HUES64 (cell line): Measurements from ENCODE around the gene ELMO1.

Experiments
- H3K27ac ChIP-seq: 2 replicates; pipeline ENCODE4 v1.7.0; 2013; ENCODE audit warnings: low read depth, low read length, inconsistent platforms
- H3K27me3 ChIP-seq: 2 replicates; pipeline ENCODE4 v1.6.1; 2013; ENCODE audit warnings: mild to moderate bottlenecking, low read length; ENCODE audit not compliant: insufficient read depth
- H3K36me3 ChIP-seq: 2 replicates; pipeline ENCODE4 v1.6.1; 2013; ENCODE audit warnings: mild to moderate bottlenecking, low read length; ENCODE audit not compliant: insufficient read depth
- H3K4me1 ChIP-seq: 2 replicates; pipeline ENCODE4 v1.6.1; 2013; ENCODE audit warnings: mild to moderate bottlenecking, low read length, moderate library complexity; ENCODE audit not compliant: insufficient read depth
- H3K4me3 ChIP-seq: 2 replicates; pipeline ENCODE4 v1.5.1; 2013; ENCODE audit warnings: mild to moderate bottlenecking, low read length, moderate library complexity
- H3K9ac ChIP-seq: 2 replicates; pipeline ENCODE4 v1.6.1; 2013; ENCODE audit warnings: mild to moderate bottlenecking, low read depth, low read length
- H3K9me3 ChIP-seq: 2 replicates; pipeline ENCODE4 v1.6.1; 2013; ENCODE audit warnings: low read depth, low read length; ENCODE audit not compliant: insufficient read depth
- WGBS: fragments of 150-250, 120-280 bp; methylation state at CpG from one replicate; pipeline ENCODE4 v1.1.7; 2013; ENCODE audit warnings: missing lambda C conversion rate; 5-methylcytosine and 5-hydroxymethylcytosine counted together

The ELMO1 gene

DNA sequence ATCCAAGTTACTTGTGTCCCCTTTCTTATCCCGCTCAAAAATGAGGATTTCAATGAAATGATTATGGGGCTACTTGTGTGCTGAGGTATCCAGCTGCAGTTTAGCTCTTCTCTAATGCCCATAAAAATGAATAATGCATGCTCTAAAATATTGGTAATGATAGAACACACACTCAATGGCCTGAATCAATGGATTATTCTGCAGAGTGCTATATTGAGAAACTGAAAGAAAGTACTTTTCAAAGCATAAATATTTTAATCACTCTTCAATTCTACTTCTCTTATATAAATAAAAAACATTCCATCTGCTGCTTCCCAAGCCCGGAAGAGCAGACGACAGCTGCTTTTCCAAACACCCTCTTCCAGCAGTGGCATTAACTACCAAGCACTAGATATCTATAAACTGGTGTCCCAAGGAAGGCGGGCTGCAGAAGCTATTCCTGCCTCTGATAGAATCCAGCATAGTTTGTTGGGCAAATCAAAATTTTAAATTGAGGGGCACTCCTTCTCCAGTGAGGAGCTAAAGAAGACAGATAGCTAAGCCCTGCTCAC, 439.5 kb downstream of the ELMO1 start:
- Histone ChIP-seq H3K9ac (no peak overlapping the region), H3K4me3 (no peak overlapping the region), H3K4me1 (no peaks in the 10 kb centered on the region; the same call in 1 of the 2 replicates), H3K27me3 (no peaks in the 10 kb centered on the region), H3K9me3 (no peaks in the 10 kb centered on the region), H3K36me3 (no peaks in the 10 kb centered on the region), H3K27ac (no peak overlapping the region)
- WGBS = 93% methylated on average over 3 of the region's 4 CpGs

DNA sequence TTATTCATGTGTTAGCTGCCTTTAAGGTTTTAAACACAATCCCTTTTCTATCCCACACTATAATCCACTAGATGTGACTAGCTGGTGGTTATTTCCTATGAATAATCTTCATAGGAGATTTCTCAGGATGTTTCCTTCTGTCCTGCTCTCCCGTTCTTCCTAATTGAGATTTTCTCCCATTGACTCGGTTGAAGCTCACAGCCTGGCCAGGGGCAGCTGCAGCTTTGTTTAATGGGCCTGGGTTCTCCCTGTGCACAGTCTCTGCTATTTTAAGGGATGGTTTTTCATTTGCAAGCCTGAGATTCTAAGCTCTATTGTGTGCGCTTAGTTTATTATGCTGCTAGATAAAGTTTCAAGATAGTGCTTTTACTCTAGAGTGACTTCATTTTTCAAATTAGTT, 441.0 kb downstream of the ELMO1 start:
- Histone ChIP-seq H3K27me3 (no peaks in the 10 kb centered on the region), H3K4me3 (no peak overlapping the region), H3K36me3 (no peaks in the 10 kb centered on the region), H3K4me1 (no peaks in the 10 kb centered on the region; the same call in 1 of the 2 replicates), H3K9ac (no peak overlapping the region), H3K9me3 (no peaks in the 10 kb centered on the region), H3K27ac (no peak overlapping the region)
- WGBS = 90% methylated on average over 3 of the region's 3 CpGs

DNA sequence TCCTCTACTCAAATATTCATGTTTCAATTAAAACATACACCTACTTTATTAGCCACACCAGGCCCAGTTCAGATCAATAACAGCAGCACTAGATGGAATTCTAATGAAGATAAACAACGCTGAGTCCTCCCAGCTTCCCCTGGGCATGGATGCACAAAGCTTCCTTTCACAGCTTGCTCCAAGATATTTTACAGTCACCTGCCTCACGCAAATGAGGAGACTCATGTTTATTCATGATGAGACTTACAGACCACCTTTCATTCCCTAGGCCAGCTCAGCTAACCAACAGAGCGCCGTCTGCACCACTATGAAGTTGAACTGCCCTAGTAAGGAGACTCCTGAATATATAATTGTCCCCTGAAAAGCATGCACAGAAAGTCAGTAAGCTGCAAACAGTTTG, 441.4 kb downstream of the ELMO1 start:
- WGBS = 83% methylated on average over 4 of the region's 4 CpGs
- no peaks in the 10 kb centered on the region; the same call in 1 of the 2 replicates for H3K4me1 ChIP-seq
- no peaks in the 10 kb centered on the region for H3K27me3 ChIP-seq
- no peak overlapping the region for H3K9ac ChIP-seq
- no peaks in the 10 kb centered on the region for H3K36me3 ChIP-seq
- no peak overlapping the region for H3K4me3 ChIP-seq
- no peak overlapping the region for H3K27ac ChIP-seq
- H3K9me3 ChIP-seq = no peaks in the 10 kb centered on the region

DNA sequence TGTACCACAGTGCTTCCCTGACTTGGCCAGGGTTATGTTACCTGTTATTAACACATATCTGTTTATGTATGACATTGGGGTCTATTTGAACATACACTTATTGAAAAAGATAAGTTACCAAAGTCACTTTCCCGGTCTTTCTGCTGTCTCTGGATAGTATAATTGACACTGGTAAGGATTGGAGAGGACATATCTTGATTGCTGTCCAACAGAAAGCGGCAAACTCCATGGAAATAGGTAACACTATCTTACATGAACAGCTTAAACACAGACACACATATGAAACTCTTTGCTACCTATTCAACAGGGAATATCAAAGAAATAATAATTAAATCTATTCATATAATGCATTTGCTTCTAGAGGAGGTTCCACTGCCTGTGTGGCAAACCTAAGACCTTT, 441.9 kb downstream of the ELMO1 start:
- Histone ChIP-seq H3K27me3 (no peaks in the 10 kb centered on the region), H3K9ac (no peak overlapping the region), H3K9me3 (no peaks in the 10 kb centered on the region), H3K36me3 (no peaks in the 10 kb centered on the region), H3K27ac (no peak overlapping the region), H3K4me1 (no peaks in the 10 kb centered on the region; the same call in 1 of the 2 replicates), H3K4me3 (no peak overlapping the region)
- WGBS = 77% methylated on average over 1 of the region's 2 CpGs

DNA sequence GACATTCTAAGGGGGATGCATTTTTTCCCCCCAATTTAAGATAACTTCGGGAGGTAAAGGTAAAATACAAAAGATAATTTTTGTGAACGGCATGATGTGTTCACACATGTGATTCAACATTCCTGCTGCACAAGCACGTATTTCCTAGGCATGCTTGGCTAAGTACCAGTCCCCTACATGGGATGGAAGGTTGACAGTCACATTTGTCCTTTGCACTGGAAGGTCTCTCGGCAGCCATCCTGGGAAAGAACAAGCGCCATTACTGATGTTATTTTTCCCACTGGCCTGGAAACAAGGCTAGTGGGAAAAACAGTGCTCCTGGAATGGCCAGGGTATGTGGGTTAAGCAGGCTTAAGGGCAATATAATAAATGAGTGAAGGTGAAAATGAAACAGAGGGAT, 448.2 kb downstream of the ELMO1 start:
- Histone ChIP-seq H3K27me3 (no peaks in the 10 kb centered on the region), H3K4me1 (no peaks in the 10 kb centered on the region), H3K27ac (no peak overlapping the region), H3K9ac (no peak overlapping the region), H3K36me3 (no peaks in the 10 kb centered on the region), H3K9me3 (no peaks in the 10 kb centered on the region), H3K4me3 (no peak overlapping the region)
- WGBS = 96% methylated on average over 5 of the region's 5 CpGs

DNA sequence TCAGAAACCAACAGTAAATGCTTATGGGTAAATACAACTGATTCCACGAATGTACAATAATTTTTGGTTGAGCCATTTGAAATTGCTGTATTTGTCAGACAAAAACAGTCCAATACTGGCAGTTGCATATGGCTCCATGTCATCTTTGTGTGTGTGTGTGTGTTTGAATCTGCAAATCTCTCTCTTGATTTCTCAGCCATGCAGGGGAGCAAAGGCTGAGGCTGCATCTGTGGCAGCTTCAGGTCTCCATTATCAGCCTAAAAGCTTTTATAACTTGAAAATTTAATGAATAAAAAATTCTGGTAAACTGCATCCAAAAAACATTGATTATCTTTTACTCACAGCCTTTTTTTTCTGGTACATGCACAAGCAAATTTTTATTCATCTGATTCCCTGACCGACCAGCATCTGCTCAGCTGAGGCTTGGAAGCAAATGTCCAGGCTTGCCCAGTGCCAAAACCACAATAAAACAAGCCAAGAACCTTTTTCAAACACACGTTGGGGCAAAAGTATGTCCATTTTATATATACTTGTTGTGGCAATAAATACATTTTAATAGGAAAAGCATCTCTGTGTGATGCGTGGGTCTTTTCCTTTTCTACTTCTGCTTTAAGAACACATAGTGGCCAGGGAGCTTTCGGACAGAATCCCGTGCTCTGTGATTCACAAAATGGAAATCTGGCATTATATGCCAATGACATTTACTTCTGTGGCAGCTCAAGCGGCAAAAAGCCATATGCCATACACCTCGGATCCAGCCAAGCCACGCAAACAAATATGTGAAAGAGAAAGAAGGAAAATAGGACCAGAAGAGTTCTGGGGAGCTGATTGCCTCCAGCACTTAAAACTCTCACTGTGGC, 448.8 kb downstream of the ELMO1 start:
- H3K9me3 ChIP-seq = no peaks in the 10 kb centered on the region
- H3K9ac ChIP-seq = no peak overlapping the region
- no peaks in the 10 kb centered on the region for H3K4me1 ChIP-seq
- no peaks in the 10 kb centered on the region for H3K36me3 ChIP-seq
- H3K4me3 ChIP-seq = no peak overlapping the region
- no peak overlapping the region for H3K27ac ChIP-seq
- WGBS = 94% methylated on average over 8 of the region's 9 CpGs
- H3K27me3 ChIP-seq = no peaks in the 10 kb centered on the region

DNA sequence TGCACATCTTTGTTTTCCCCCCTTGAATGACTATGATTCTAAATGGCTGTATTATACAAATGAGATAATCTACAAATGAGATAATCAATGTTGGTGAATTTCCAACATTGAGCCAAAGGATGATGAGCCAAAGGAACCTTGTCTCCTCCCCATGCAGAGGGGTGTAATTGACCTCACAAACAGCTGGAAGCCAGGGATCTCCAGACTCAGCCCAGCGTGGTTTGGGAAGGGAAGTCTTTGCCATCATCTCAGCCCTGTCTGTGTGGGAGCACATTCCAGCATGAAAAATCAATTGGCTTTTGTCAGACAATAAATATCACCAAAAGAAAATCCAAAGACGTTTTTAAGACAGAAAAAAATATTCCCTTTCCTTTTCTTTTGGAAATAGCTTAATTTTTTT, 452.9 kb downstream of the ELMO1 start:
- no peaks in the 10 kb centered on the region for H3K4me1 ChIP-seq
- 89% methylated on average over 2 of the region's 2 CpGs for WGBS
- no peak overlapping the region for H3K4me3 ChIP-seq
- H3K27me3 ChIP-seq = no peaks in the 10 kb centered on the region
- no peaks in the 10 kb centered on the region for H3K9me3 ChIP-seq
- H3K27ac ChIP-seq = no peak overlapping the region
- H3K9ac ChIP-seq = no peak overlapping the region
- no peaks in the 10 kb centered on the region for H3K36me3 ChIP-seq

DNA sequence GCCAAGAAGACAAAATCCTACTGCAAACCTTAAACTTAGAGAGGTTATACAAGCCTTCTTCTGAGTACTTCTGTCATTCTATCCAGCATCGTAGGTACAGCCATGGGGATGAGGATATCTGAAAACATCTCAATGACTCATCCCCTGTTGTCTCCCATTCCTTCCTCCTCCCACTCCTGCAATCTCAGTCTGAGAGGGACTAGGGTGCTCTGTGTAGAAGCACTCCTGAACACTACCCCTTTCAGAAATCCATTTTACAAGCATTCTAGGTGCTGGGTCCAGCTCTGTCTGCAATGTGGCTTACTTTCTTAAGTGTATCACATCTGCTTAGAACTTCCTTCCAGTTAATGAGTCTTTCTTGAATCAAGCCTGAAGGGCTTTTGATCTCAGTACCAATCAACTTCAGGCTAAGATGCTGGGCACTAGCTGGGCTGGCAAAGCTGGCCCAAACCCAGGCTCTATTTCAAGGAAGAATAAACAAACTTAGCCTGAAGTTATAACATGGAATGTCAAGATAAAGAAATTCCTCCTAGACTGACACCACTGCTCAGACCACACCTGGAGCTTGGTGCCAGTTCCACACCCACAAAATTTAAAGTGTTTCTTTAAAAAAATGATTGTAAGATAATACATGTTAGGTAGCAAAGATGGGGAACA, 454.1 kb downstream of the ELMO1 start:
- H3K4me3 ChIP-seq = no peak overlapping the region
- no peaks in the 10 kb centered on the region for H3K9me3 ChIP-seq
- 83% methylated on average over 1 of the region's 1 CpG for WGBS
- no peak overlapping the region for H3K9ac ChIP-seq
- no peak overlapping the region for H3K27ac ChIP-seq
- H3K36me3 ChIP-seq = no peaks in the 10 kb centered on the region
- H3K27me3 ChIP-seq = no peaks in the 10 kb centered on the region
- H3K4me1 ChIP-seq = no peaks in the 10 kb centered on the region

DNA sequence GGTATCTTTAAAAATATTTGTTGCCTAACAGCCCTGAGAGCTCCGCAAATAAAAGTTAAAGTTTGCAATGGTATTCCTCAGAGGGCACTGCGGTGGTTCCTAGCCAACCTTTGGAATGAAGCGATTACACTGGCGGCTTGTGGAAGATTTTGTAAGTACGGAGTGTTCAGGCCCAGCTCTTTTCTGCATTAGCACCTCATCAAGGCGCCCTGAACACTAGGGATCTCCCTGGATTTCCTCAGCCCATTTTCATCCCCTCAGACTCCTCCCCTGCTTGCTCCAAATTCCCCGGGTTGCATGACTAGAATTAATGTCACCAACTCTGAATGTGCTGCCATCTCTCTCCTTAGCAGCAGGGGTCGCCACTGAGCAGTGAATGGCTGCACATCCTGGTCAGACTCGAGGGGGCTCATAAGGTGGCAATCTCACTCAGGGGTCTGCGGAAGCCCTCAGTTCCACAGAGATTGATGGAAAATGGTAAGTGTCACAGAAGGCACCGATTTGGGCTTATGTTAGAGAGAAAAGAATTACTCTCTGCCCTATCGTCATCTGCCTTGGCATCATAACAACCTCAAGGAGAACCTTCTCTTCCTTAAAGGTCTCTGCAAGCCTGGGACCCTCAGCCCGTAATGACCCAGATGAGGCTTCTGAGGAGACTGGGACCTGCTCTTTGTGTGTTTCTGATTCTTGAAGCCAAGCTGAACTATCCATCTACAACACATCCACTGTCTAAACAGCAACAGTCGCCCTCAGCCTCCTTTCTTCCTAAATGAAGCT, 461.5 kb downstream of the ELMO1 start:
- 49% methylated on average over 14 of the region's 14 CpGs for WGBS
- Histone ChIP-seq H3K36me3 (no peaks in the 10 kb centered on the region), H3K4me1 (peaks cover 9% of the 10 kb centered on the region), H3K9me3 (no peaks in the 10 kb centered on the region), H3K27me3 (no peaks in the 10 kb centered on the region), H3K9ac (no peak overlapping the region), H3K27ac (peak overlapping the region; percentile 40; the same call in 1 of the 2 replicates), H3K4me3 (no peak overlapping the region)

DNA sequence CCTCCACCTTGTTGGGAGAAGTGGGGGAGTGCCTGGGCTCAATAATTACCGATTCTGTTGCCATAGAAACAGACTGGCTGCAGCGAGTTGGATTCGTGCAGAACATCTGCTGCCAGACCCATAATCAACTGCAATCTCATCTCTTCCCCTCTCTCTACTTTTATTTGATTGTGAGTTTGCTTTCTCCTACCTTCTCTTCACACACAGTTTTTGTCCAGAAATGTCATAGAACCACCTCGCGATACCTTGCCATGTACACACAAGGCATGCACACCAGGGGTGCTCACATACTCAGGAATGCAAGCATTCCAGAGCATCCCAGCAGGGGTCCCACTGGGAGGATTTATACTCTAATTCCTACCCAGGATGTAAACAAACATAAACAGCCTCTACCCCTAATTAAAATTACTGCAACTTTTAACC, 462.1 kb downstream of the ELMO1 start:
- no peaks in the 10 kb centered on the region for H3K27me3 ChIP-seq
- no peaks in the 10 kb centered on the region for H3K36me3 ChIP-seq
- no peaks in the 10 kb centered on the region for H3K9me3 ChIP-seq
- H3K4me3 ChIP-seq = no peak overlapping the region; the same call in 1 of the 2 replicates
- 45% methylated on average over 5 of the region's 5 CpGs for WGBS
- no peak overlapping the region for H3K9ac ChIP-seq
- H3K27ac ChIP-seq = peak overlapping the region; percentile 40; the same call in 1 of the 2 replicates
- peaks cover 9% of the 10 kb centered on the region for H3K4me1 ChIP-seq
